ENCODE results near the gene PPP2R5E. TPM values are rescaled to one million over a fixed set of nuclear protein-coding genes. Genes with fewer than 3 reads are reported as not detected.

Gene PPP2R5E
- total RNA-seq, 4 donors from 2014 or later: 22.9 to 24.7 (median 23.8) TPM

DNA sequence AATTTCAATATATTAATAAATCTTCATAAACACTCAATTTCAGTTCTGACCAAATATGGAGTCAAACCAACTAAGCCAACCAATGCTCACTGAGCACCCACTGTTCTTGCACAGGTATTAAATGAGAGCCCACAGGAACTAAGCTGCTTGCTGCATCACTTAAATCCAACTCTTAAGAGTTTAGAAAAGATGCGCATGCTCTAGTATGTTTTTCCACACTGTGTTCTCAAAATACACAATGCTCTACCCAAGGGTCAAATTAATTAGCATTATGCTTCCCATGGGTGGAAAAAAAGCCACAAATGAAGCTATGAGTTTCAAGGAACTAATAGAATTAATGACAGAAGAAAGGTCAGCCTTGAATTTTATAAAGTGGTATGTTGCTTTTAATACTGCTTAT lies 220.7 kb downstream of the PPP2R5E start:
- no peak overlapping the region for H3K4me3 ChIP-seq
- H3K27ac ChIP-seq: no peak overlapping the region
- whole genome bisulfite sequencing, 2 donors: 78 to 80% methylated on average over 1 of the region's 1 CpG
- H3K9me3 ChIP-seq: no peaks in the 10 kb centered on the region
- TF ChIP-seq POLR2A (IDR thresholded peaks at IDR 0.05) (no peak), EP300 (IDR thresholded peaks at IDR 0.05) (no peak)
- TF ChIP-seq, protein P1, sequence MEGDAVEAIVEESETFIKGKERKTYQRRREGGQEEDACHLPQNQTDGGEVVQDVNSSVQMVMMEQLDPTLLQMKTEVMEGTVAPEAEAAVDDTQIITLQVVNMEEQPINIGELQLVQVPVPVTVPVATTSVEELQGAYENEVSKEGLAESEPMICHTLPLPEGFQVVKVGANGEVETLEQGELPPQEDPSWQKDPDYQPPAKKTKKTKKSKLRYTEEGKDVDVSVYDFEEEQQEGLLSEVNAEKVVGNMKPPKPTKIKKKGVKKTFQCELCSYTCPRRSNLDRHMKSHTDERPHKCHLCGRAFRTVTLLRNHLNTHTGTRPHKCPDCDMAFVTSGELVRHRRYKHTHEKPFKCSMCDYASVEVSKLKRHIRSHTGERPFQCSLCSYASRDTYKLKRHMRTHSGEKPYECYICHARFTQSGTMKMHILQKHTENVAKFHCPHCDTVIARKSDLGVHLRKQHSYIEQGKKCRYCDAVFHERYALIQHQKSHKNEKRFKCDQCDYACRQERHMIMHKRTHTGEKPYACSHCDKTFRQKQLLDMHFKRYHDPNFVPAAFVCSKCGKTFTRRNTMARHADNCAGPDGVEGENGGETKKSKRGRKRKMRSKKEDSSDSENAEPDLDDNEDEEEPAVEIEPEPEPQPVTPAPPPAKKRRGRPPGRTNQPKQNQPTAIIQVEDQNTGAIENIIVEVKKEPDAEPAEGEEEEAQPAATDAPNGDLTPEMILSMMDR (IDR thresholded peaks at IDR 0.05): no peak
- no peak for DNase-seq (ENCODE audit: low spot score in 2 of 2)
- no peaks in the 10 kb centered on the region for H3K36me3 ChIP-seq
- no peaks in the 10 kb centered on the region for H3K4me1 ChIP-seq
- no peaks in the 10 kb centered on the region for H3K27me3 ChIP-seq

Small RNA genes within 50 kb of the gene (small RNA-seq; reads per million reads assigned to genes)
- gene RF00601: not detected

Other genes starting within 250 kb of the PPP2R5E start
- gene GPHB5, start 224.4 kb downstream of the PPP2R5E start, total RNA-seq: not detected
- 1 to 10 TPM; 5.9 to 9.4 (median 7.5) TPM for gene WDR89, start 98.5 kb upstream of the PPP2R5E start, total RNA-seq
- gene SGPP1, start 184.7 kb upstream of the PPP2R5E start, total RNA-seq: 10 to 100 TPM; 31.2 to 43.5 (median 35.3) TPM